T-helper 17 cell (primary cell): Measurements from ENCODE around the gene FAM98C. TPM values are rescaled to one million over a fixed set of nuclear protein-coding genes. Genes with fewer than 3 reads are reported as not detected.
"Not testable (repeated sequence)": the region's sequence is repeated elsewhere in the genome, so short reads cannot be mapped to it uniquely, and the experiment has no call there.

ENCODE experiments used
- ATAC-seq: fragments of 150-1000 bp; cut with Tn5 transposase; 2 replicates; pipeline ENCODE4 v1.10.0; 2021; ENCODE audit warnings: mild to moderate bottlenecking, moderate library complexity
- DNase-seq, 3 donors: peaks; one replicate each; pipeline versions ENCODE4 v3.0.0 to v3.0.0-alpha.2; 2020 to 2021
- H3K9me3 ChIP-seq: one replicate; pipeline ENCODE4 v1.7.0; 2013; ENCODE audit warnings: low read length, mild to moderate bottlenecking; ENCODE audit not compliant: control insufficient read depth, poor library complexity, severe bottlenecking
- H3K27ac Mint-ChIP-seq: one replicate; pipeline ENCODE4 v1.8.0; 2022; ENCODE audit warnings: mild to moderate bottlenecking, moderate library complexity, mixed read lengths
- H3K27me3 Mint-ChIP-seq: one replicate; pipeline ENCODE4 v1.8.0; 2022; ENCODE audit warnings: mixed read lengths
- H3K36me3 Mint-ChIP-seq: one replicate; pipeline ENCODE4 v1.8.0; 2022; ENCODE audit warnings: low read depth, mixed read lengths
- H3K4me1 Mint-ChIP-seq: one replicate; pipeline ENCODE4 v1.8.0; 2022; ENCODE audit warnings: mild to moderate bottlenecking, mixed read lengths
- H3K4me3 Mint-ChIP-seq: one replicate; pipeline ENCODE4 v1.8.0; 2022; ENCODE audit warnings: mild to moderate bottlenecking, moderate library complexity, mixed read lengths
- total RNA-seq, 4 donors: library from RNA in 2 of 4; stranded (reverse) in 2 of 4; gene quantifications; one replicate each; pipeline ENCODE4 v1.2.3 and lab custom pipeline; 2022 to 2026

Gene FAM98C
- total RNA-seq, result 10 to 100 TPM; 29.2 to 31.9 TPM
- total RNA-seq (lab: John Stamatoyannopoulos, UW), result 25.9 to 42.1 reads per million in 2 donors

DNA sequence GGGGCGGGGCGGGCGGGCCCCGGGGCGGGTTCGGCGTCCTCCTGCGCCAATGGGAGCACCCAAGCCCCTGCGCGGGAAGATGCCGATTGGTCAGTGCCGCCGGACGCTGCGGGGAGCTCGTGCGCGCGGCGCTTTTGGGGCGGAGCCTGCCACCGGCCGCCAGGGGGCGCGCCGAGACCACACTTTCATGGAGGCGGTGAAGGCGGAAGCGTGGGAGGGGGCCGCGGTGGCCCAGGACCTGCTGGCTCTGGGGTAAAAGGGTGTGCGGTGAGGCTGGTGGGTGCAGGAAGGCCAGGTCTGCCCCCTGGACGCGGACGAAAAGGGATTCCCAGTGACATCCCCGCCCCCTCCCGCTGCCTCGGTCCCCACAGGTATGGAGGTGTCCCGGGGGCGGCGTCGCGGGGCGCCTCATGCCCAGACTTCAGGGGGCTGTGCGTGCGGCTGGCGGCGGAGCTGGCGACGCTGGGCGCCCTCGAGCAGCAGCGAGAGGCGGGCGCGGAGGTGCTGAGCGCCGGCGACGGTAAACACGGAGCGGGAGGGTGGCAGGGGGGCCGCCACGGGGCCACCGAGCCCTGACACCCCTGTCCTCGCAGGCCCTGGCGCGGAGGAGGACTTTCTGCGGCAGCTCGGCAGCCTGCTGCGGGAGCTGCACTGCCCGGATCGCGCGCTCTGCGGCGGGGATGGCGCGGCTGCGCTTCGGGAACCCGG is at the start of gene FAM98C:
Gene FAM98C (plus strand): TSS at position 127 of the 708 bp plus-strand sequence. CDS start 61 bp downstream, at position 188.
- H3K9me3 ChIP-seq, result no peaks in the 10 kb centered on the region
- H3K27ac Mint-ChIP-seq, result peak within 1 kb of the TSS; percentile 74
- H3K36me3 Mint-ChIP-seq, result no peaks in the 10 kb centered on the region
- H3K4me3 Mint-ChIP-seq, result peak within 1 kb of the TSS; percentile 96
- DNase-seq (peak; percentile 98 to 99 (median 98)), ATAC-seq (peak; percentile 97)
- no peaks in the 10 kb centered on the region for H3K27me3 Mint-ChIP-seq
- H3K4me1 Mint-ChIP-seq, result peaks cover 13% of the 10 kb centered on the region

DNA sequence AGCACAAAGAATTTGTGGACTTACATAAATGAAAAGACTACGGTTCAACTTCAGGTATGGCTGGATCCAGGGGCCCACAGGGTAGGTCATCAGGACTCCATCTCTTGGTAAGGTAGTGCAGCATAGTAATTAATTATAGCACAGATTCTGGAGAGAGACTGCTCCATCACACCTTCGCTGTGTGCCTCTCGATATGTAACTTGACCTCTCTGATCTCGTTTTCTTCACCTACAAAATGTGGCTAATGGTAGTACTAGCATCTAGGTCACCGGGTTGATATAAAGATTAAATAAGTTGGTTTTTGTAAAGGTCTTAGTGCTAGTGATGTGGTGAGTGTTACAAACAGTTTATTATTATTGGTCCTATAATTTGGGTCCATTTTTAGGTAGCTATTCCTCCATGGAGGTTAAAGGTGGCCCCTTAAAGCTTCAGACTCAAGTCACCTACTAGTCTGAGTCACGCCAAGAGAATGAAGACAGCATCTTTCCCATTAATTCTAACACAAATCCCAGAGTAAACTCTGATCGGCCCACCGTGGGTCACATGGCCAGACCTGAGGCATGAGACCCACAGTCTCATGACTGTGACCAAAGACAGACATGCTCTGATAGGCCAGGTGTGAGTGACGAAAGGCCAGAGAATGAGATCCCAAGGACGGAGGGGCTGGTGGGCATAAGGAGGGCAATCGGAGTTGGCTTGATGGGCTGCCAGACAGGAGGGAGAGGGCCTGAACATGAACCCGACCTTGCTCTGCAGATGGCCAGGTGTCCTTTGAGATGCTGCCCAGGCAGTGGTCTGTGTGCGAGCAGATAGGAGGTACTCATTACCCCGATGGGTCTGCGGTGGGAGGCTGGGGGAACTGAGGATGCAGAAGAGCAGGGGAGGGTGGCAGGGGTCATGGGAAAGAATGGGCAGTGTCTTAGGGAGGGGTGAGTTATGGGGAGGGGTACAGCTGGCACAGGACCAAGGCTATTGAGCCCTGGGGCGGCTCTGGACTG is 46.9 kb upstream of the FAM98C start:
- Mint-ChIP-seq H3K4me1 (peaks cover 8% of the 10 kb centered on the region), H3K4me3 (no peak overlapping the region), H3K27me3 (peaks cover 5% of the 10 kb centered on the region), H3K36me3 (peaks cover 2% of the 10 kb centered on the region), H3K27ac (peak overlapping the region; percentile 32)
- no peaks in the 10 kb centered on the region for H3K9me3 ChIP-seq
- ATAC-seq (no peak), DNase-seq (no peak)

DNA sequence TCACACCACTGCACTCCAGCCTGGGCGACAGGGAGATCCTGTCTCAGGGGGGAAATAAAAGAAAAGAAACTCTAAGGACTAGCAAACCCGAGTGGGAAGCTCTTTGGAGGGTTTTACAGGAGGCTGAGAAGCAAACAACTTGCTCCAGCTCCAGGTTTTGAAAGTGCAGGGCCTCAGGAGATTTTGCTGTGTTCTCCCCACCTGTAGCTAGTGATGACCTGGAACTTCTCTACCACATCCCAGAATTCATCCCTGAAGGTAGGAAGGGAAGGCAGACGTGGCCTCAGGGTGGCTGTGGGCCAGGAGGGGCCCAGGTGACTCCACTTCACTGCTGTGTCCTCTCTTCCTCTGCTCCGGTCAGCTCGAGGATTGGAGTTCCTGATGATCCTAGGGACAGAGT is 44.8 kb upstream of the FAM98C start:
- no peak overlapping the region for H3K4me3 Mint-ChIP-seq
- DNase-seq (no peak), ATAC-seq (no peak)
- H3K36me3 Mint-ChIP-seq, result no peaks in the 10 kb centered on the region
- H3K9me3 ChIP-seq, result no peaks in the 10 kb centered on the region
- no peak overlapping the region for H3K27ac Mint-ChIP-seq
- H3K27me3 Mint-ChIP-seq, result peaks cover 5% of the 10 kb centered on the region
- peaks cover 12% of the 10 kb centered on the region for H3K4me1 Mint-ChIP-seq

DNA sequence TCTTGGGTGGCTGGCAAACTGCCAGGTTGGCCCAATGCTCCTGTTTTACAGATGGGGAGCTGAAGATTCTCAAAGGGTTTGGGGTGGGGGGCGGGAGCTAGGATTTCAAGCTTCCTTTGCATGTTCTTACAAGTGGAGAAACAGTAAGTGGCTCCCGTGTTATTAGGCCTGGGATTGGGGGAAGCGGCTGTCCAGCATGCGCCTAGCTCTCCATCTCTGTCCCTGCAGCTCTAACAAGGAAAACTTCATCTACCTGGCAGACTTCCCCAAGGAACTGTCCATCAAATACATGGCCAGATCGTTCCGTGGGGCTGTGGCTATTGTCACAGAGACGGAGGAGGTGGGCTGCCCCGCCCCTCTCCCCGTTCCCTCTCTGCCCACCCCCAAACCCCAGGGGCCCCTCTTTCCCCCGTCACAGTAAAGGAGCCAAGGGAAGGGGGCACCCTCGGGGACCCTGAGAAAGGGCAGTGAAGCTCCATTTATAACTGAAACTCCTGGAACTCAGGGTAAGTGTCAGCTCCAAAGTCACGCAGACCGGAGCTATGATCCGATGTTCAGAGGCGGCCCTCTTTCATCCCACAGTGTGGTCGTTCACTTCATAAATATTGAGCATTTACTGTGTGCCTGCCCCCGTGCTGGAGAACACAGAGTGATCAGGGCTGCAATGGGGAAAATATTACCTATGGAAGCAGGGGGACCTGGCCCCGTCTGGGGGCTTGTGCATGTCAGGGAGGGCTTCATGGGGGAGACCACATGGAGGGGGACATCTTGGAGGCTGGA is 43.5 kb upstream of the FAM98C start:
- H3K27me3 Mint-ChIP-seq, result peaks cover 2% of the 10 kb centered on the region
- H3K9me3 ChIP-seq, result no peaks in the 10 kb centered on the region
- peak overlapping the region; percentile 51 for H3K4me3 Mint-ChIP-seq
- ATAC-seq, result no peak
- H3K4me1 Mint-ChIP-seq, result peaks cover 12% of the 10 kb centered on the region
- DNase-seq, result no peak
- H3K36me3 Mint-ChIP-seq, result no peaks in the 10 kb centered on the region
- no peak overlapping the region for H3K27ac Mint-ChIP-seq

DNA sequence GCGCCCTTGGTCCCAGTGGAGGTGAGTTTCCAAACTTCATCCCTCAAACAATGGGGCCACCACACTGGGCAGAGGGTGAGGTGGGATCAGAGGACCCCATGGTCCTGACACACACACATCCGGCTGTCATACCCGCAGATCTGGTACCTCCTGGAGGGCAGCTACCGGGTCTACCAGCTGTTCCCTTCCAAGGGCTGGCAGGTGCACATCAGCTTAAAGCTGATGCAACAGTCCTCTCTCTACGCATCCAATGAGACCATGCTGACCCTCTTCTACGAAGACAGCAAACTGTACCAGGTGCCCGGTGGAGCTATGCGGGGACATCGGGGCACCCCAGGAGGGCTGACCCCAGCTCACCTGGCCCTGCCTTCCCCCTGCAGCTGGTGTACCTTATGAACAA is 42.5 kb upstream of the FAM98C start:
- H3K9me3 ChIP-seq, result no peaks in the 10 kb centered on the region
- no peak for ATAC-seq
- DNase-seq, result no peak
- Mint-ChIP-seq H3K4me3 (peak overlapping the region; percentile 87), H3K4me1 (peaks cover 12% of the 10 kb centered on the region), H3K27ac (peak overlapping the region; percentile 34), H3K27me3 (no peaks in the 10 kb centered on the region), H3K36me3 (no peaks in the 10 kb centered on the region)

DNA sequence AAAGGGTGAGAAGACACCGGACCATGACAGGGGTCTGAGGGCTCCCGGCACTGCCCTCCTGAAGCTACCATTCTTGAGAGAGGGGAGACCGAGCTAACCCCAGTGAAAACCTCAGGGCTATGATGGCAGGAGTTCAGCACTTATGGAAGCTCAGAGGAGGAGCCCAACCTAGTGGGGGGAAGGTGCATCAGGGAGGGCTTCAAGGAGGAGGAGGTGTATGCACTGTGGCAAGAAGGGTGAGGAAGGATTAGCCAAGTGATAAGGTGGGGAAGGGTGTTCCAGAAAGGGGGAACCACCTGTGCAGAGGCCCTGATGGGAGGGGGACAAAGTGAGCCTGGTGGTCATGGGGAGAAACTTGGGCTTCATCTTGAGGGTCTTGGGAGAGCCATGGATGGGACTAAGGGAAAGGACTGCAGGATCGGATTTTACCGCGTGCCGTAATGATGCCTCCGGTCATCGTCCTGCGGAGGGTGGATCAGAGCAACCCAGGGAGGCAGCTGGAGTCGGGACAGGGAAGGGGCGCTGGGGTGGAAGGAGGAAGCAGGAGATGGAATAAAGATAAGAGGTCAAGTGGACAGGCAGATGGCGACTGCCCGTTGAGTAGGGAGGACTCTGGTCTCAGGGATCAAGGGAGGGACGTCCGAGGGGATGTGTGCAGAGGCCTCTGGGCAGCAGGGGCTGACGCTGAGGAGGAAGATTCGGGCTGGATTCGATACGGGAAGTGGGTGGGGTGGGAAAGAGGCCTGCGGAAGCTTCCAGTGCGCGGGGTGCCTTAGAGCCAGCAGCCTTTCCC is 41.9 kb upstream of the FAM98C start:
- peak overlapping the region; percentile 87 for H3K4me3 Mint-ChIP-seq
- no peaks in the 10 kb centered on the region for H3K27me3 Mint-ChIP-seq
- H3K27ac Mint-ChIP-seq, result peak overlapping the region; percentile 34
- ATAC-seq (no peak), DNase-seq (no peak)
- peaks cover 11% of the 10 kb centered on the region for H3K4me1 Mint-ChIP-seq
- no peaks in the 10 kb centered on the region for H3K36me3 Mint-ChIP-seq
- H3K9me3 ChIP-seq, result no peaks in the 10 kb centered on the region

DNA sequence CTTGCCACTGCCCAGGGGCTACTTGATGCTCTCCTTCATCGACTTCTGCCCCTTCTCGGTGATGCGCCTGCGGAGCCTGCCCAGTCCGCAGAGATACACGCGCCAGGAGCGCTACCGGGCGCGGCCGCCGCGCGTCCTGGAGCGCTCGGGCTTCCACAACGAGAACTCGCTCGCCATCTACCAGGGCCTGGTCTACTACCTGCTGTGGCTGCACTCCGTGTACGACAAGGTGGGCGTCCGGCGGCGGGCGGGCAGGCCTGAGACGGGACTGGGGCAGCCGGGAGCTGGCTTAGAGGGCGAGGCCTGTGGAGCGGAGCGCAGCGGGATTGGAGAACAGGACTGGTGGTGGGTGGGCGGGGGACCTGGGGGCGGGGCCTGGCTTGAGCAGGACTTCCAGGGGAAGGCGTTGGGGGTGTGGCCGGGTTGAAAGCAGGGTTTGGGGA is 41.2 kb upstream of the FAM98C start:
- peaks cover 8% of the 10 kb centered on the region for H3K4me1 Mint-ChIP-seq
- peak overlapping the region; percentile 87 for H3K4me3 Mint-ChIP-seq
- H3K27me3 Mint-ChIP-seq, result no peaks in the 10 kb centered on the region
- peak; percentile 20 to 58 (median 58) for DNase-seq
- no peaks in the 10 kb centered on the region for H3K36me3 Mint-ChIP-seq
- ATAC-seq, result peak; percentile 81
- H3K27ac Mint-ChIP-seq, result no peak overlapping the region
- H3K9me3 ChIP-seq, result no peaks in the 10 kb centered on the region

DNA sequence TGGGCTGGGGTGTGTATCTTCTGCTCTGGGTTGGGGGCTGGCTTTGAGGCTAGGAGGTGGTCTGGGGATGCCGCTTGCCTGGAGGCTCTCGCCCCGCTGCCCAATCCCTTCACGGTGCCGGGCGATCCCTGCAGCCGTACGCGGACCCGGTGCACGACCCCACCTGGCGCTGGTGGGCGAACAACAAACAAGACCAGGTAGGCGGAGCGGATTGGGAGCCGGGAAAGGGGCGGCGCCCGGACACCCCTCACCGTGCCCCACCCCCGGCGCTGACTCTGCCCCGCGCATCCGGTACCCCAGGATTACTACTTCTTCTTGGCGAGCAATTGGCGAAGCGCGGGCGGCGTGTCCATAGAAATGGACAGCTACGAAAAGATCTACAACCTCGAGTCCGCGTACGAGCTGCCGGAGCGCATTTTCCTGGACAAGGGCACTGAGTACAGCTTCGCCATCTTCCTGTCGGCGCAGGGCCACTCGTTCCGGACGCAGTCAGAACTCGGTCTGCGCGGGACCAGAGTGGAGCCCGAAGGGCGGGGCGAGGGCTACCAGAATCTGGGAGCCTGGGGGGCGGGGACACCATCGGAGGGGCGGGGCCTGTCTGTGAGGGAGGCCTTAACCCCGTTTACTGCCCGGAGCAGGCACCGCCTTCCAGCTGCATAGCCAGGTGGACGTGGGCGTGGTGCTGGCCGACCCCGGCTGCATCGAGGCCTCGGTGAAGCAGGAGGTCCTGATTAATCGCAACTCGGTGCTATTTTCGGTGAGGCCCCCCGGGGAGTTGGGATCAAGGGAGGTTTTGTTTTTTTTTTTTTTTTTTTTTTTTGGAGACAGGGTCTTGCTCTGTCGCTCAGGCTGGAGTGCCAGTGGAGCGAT is 40.6 kb upstream of the FAM98C start:
- Mint-ChIP-seq H3K36me3 (no peaks in the 10 kb centered on the region), H3K4me1 (peaks cover 6% of the 10 kb centered on the region), H3K27me3 (no peaks in the 10 kb centered on the region), H3K4me3 (peak overlapping the region; percentile 87), H3K27ac (no peak overlapping the region)
- DNase-seq (peak; percentile 29 to 60 (median 59)), ATAC-seq (peak; percentile 61)
- no peaks in the 10 kb centered on the region for H3K9me3 ChIP-seq

DNA sequence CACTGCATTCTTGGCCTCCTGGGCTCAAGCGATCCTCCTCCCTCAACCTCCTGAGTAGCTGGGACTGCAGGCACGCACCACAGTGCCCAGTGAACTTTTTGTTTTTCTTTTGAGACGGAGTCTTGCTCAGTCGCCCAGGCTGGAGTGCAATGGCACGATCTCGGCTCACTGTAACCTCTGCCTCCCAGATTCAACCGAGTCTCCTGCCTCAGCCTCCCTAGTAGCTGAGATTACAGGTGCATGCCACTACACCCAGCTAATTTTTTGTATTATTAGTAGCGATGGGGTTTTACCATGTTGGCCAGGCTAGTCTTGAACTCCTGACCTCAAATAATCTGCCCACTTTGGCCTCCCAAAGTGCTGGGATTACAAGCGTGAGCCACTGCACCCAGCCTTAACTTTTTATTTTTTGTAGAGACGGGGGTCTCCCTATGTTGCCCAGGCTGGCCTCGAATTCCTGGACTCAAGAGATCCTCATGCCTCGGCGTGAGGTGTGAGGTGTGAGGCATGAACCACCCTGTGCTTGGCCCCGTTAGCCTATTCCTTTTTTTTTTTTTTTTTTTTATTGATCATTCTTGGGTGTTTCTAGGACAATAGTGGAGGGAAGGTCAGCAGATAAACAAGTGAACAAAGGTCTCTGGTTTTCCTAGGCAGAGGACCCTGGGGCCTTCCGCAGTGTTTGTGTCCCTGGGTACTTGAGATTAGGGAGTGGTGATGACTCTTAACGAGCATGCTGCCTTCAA is 39.8 kb upstream of the FAM98C start:
- H3K36me3 Mint-ChIP-seq, H3K27me3 Mint-ChIP-seq, DNase-seq, H3K4me1 Mint-ChIP-seq, ATAC-seq, H3K9me3 ChIP-seq, H3K27ac Mint-ChIP-seq: not testable (repeated sequence)
- peak overlapping the region; percentile 87 for H3K4me3 Mint-ChIP-seq

DNA sequence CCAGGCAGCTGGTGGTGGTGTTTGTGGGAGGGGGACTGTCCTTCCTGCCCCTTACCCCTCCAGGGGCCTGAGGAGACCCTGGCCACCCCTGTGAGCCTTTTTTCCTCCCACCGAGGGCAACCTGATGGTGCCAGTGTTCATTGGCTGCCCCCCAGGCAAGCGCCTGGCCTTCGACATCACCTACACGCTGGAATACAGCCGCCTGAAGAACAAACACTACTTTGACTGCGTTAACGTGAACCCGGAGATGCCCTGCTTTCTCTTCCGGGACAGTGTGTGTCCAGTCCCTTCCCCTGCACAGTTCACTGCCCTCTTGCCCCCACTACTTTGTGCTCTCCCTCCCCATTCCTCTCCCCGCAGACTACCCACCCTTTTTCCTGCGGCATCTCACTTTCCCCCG is 35.9 kb upstream of the FAM98C start:
- no peaks in the 10 kb centered on the region for H3K9me3 ChIP-seq
- H3K4me1 Mint-ChIP-seq, result no peaks in the 10 kb centered on the region
- no peak overlapping the region for H3K27ac Mint-ChIP-seq
- peaks cover 5% of the 10 kb centered on the region for H3K36me3 Mint-ChIP-seq
- H3K4me3 Mint-ChIP-seq, result no peak overlapping the region
- H3K27me3 Mint-ChIP-seq, result peaks cover 16% of the 10 kb centered on the region
- DNase-seq (no peak), ATAC-seq (no peak)

DNA sequence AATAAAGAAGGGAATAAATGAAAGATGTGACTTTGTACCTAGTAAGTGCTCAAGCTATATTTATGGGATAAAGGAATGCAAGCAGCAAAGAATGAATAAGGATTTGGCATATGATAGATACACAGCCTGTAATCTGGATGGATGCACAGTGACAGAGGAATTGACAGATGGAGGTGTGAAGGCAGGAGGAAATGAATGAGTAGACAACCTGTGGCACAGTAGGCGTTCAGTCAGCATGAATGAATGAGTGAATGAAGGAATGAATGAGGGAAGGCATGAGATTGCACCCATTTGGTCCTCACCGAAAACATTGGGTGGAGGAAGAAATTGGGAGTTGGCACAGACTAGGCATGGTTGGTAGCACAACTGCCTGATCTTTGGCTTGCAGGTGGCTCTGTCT is 33.3 kb upstream of the FAM98C start:
- Mint-ChIP-seq H3K27ac (no peak overlapping the region), H3K27me3 (peaks cover 16% of the 10 kb centered on the region), H3K36me3 (peaks cover 6% of the 10 kb centered on the region), H3K4me1 (peaks cover 3% of the 10 kb centered on the region), H3K4me3 (no peak overlapping the region)
- H3K9me3 ChIP-seq, result no peaks in the 10 kb centered on the region
- DNase-seq (no peak), ATAC-seq (no peak)
